CD4-positive, alpha-beta T cell treated with Interleukin-2 at 100 ng/mL for 4 hours (primary cell): Measurements from ENCODE around the gene AGTR2.
"Not testable (repeated sequence)": the region's sequence is repeated elsewhere in the genome, so short reads cannot be mapped to it uniquely, and the experiment has no call there.

Experiments used
- DNase-seq: peaks from one replicate; pipeline ENCODE4 v3.0.0-alpha.2; 2020; ENCODE audit warnings: low spot score

Gene AGTR2

GRCh38 chrX:116170511-116170910, at the start of gene AGTR2:
TSS of gene AGTR2 (plus strand) at chrX:116170744. CDS start at chrX:116172281, 1,537 bp downstream.
- no peak for DNase-seq

- no peak for DNase-seq
Measured at GRCh38 chrX:116135277-116135676, 35.3 kb upstream of the AGTR2 start.

DNA sequence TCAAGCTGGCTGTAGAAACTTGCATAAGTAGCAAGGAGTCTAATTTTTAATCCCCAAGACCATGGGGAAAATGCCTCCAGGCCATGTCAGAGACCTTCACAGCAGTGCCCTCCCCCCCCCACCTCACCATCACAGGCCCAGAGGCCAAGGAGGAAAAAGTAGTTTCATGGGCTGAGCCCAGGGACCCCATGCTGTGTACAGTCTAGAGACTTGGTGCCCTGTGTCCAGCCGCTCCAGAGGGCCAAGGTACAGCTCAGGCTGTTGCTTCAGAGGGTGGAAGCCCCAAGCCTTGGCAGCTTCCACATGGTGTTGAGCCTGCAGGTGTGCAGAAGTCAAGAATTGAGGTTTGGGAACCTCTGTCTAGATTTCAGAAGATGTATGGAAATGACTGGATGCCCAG, 29.3 kb upstream of the AGTR2 start:
- DNase-seq = not testable (repeated sequence)

DNA sequence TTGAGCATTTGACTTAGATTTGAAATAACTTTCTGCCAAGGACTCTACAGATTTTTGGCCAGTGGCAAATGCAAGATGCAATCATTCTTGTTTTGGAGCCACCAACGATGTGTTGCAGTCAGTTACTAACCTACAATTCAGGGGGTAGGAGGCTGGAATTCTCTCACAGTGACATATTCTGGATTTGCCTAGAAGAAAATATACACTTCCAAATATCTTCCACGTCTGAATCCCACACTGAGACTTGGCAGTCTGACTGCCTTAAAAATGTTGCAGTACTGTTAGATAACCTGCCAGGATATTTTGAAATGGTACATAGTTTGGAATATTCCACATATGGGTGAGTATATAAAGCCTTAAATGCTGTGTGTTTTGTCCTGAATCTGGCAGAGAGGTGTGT, 27.6 kb upstream of the AGTR2 start:
- DNase-seq = no peak

DNA sequence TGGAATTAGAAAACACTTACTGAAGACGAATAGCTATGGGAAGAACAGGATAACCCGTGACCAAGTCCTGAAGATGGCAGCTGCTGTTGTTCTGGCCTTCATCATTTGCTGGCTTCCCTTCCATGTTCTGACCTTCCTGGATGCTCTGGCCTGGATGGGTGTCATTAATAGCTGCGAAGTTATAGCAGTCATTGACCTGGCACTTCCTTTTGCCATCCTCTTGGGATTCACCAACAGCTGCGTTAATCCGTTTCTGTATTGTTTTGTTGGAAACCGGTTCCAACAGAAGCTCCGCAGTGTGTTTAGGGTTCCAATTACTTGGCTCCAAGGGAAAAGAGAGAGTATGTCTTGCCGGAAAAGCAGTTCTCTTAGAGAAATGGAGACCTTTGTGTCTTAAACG, 2.4 kb downstream of the AGTR2 start:
- DNase-seq = no peak

- DNase-seq = no peak
Measured at GRCh38 chrX:116181300-116181699, 10.8 kb downstream of the AGTR2 start.

DNA sequence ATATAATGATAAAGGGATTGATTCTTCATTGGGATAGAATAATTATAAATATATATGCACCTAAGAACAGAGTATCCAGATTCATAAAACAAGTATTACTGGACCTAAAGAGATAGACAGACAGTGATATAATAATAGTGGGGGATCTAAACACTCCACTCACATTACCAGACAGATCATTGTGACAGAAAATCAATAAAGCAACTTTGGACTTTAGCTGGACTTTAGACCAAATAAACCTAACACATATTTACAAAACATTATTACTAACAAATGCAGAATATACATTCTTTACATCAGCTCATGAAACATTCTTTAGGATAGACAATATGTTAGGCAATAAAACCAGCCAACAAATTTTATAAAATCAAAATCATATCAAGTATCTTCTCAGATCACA, 14.6 kb downstream of the AGTR2 start:
- no peak for DNase-seq

DNA sequence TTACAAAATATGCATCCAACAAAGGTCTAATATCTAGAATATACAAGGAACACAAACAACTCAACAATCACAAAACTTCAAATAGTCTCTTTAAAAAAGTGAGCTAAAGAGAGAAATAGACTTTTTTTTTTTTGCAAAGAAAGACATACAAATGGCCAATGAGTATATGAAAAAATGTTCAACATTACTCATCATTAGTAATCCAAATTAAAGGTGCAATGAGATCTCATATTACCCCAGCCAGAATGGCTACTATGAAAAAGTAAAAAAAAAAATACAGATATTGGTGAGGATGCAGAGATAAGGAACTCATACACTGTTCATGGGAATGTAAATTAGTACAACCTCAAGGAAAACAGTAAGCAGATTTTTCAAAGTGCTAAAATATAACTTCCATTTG, 24.1 kb downstream of the AGTR2 start:
- no peak for DNase-seq

DNA sequence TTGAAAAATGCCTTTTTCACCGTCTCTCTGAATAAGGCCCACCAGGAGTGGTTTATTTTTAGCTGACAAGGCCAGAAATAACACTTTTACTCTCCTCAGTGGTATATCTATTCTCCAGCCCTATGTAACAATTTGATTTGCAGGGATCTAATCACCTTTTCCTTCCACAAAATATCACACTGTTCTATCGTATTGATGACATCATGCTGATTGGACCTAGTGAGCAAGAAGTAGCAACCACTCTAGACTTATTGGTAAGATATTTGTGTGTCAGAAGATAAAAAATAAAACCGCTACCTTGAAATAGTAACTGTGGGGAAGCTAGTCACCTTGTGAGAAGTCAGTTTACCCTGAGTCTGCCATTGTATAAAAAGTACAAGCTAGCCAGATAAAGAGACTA, 27.7 kb downstream of the AGTR2 start:
- DNase-seq = no peak

- no peak for DNase-seq
Measured at GRCh38 chrX:116198810-116199209, 28.3 kb downstream of the AGTR2 start.

GRCh38 chrX:116204932-116205331, 34.4 kb downstream of the AGTR2 start:
- DNase-seq = no peak

DNA sequence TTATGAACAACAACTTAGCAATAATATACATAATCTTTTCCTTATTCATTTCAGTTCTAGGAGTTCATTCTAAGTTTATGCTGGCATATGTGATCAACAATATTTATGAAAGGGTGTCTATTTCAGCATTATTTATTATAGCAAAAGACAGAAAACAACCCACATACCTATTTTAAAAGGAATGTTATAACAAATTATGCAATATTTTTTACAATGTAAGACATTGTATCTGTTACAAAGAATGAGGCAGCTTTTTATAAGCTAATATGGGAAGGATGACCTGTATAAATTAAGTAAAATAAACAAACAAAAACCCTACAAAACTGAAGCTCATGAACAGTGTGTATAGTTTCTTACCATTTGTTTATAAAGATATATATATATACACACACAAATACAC, 42.7 kb downstream of the AGTR2 start:
- DNase-seq = no peak

DNA sequence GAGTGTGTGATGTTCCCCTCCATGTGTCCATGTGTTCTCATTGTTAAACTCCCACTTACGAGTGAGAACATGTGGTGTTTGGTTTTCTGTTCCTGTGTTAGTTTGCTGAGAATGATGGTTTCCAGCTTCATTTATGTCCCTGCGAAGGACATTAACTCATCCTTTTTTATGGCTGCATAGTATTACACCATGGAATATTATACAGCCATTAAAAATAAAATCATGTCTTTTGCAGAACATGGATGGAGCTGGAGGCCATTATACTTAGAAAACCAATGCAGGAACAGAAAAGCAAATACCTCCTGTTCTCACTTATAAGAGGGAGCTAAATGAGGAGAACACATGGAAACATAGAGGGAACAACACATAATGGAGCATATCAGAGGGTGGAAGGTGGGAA, 46.5 kb downstream of the AGTR2 start:
- DNase-seq = not testable (repeated sequence)
